GM18873 (cell line): Measurements from ENCODE around the gene RND3.

Experiments
- ATAC-seq: cut with Tn5 transposase; IDR thresholded peaks from one replicate; pipeline ENCODE4 v1.9.1; 2021; ENCODE audit warnings: mild to moderate bottlenecking, moderate library complexity, moderate number of reproducible peaks; ENCODE audit not compliant: unreplicated experiment, low FRiP score

The RND3 gene

GRCh38 chr2:150494234-150494945 is 6.9 kb upstream of the RND3 start:
- no peak for ATAC-seq

DNA sequence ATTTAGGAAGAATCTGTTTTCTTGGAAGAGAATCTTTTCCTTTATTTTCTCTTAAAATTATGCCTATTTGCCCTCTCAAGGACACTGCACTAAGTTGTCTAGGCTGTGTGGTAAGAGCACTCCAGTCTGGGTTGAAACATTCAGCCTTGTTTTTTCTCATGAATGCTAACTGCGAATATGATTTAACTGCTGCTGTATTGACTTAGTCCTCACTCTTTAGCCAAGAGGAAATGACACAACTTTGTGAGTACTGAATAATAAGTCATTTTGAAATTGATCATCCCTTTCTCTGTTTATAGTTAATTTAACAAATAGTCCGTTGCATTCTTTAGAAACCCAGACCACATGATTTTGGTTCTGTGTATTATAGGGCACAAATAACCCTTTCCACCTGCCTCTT is 4.5 kb upstream of the RND3 start:
- ATAC-seq: no peak

GRCh38 chr2:150491430-150491829 is 4.0 kb upstream of the RND3 start:
- no peak for ATAC-seq

- no peak for ATAC-seq
Measured at GRCh38 chr2:150490466-150490865, 3.0 kb upstream of the RND3 start.

DNA sequence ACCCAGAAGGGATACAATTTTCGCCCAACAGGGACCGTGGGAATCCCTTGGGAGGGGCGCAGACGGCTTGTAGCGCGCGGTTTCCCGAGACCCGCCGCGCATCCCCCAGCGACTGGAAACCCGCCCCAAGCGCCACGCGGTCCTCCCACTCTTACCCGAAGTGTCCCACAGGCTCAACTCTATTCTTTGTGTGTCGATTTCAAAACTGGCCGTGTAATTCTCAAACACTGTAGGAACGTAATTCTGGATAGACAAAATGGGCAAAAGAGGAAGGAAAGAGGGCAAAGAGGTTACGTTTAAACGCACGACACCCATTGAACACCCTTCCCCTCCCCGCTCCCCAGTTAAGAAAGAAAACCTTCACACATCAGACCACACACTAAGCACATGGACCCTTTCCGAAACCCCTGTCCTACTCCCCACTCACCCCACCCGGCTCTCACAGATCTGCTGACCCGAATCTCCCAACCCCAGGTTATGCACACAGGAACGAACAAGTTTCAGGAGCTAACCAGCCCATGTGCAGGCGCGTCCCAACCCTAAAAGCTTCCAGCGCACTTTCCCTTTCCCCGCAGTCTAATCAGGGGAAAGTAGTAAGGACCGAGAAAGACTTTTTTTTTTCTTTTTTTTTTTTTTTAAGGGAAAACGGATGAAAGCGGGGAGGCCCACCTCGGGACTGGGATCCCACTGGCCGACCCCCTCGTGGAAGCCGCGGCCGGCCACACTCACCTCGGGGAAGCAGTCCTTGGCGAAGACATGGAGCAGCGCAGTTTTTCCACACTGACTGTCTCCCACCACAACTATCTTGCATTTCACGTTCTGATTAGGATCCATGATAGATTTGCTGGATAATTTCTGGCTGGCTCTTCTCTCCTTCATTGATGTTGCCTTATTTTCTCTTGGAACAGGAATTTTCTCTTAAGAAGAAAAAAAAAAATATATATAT is 655 bp downstream of the RND3 start:
- ATAC-seq: no peak

- ATAC-seq: no peak
Measured at GRCh38 chr2:150485871-150486538, 1.5 kb downstream of the RND3 start.

DNA sequence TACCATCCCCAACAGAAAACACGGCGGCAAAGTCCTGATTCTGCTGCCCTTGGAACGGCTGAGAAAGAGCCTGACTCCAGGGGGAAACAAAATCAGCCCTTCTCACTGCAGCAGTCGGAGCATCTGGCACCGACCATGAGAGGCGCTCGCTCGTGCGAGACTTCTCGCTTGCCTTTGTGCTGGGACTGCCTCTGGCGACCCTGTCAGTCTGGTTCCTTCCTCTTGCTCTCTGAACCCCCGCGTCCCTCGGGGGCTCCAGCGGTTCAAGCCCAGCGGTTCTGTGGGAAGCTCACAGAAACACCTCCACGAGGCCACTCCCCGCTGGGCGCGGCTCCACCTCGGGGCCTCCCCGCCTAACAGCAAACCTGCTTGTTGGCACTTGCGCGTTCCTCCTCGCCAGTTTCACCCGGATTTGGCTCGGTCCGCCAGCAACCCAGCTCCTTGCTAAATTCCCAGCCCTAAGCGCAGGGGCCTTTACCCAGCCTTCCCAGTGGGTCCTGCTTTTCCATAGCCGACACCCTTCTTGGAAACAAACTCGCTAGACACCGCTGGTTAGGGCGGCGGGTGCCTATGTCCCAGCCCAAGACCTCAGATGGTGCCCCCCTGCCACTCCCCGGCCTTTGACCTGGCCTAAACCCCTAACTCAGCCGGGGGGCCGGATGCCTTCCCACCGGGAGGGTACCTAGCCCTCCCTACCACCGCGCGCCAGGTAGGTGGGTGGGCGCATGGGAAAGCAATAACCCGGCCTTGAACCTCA is 2.2 kb downstream of the RND3 start:
- no peak for ATAC-seq

DNA sequence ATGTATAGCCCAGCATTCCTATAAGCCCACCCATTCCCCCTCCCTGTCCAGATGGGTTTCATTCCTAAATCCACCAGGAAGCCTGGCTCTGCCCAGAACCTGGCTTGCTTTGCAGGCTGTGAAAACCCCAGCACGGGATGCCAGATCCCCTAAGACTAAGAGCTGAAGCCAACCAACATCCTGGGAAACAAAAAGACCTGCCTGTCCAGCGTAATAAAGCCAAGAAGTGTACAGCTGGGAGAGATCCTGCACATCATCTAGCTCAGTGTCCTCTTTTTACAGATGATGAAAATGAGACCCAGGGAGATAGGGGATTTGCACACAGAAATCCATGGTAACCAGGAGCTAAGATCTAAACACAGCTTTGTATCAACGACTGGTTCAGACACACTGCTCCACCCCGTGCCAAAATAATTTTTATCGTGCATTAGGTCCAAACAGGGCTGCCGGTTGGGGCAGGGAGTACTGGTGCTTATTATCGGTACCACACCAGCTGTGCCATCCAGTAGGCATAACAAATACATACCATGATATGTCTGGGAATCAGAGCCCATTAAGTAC is 2.9 kb downstream of the RND3 start:
- ATAC-seq: no peak

DNA sequence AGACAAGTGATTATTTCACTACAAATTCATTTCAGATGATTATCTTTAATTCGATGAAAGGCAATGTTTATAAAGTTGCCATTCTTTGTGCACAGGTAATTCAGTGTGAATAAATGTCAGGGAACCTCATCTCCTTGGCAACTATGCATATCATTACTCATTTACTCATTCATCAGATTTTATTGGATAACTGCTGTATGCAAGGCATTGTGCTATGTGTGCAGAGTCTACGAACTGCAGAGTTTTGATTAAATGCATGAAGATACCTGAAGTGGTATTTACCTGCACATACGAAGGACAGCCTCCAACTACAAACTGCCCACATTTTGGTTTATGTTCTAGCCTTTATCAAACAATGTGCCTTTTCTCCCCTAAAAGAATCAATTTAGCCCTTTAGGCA is 3.5 kb downstream of the RND3 start:
- ATAC-seq: no peak

GRCh38 chr2:150483532-150483931 is 3.9 kb downstream of the RND3 start:
- ATAC-seq: no peak

DNA sequence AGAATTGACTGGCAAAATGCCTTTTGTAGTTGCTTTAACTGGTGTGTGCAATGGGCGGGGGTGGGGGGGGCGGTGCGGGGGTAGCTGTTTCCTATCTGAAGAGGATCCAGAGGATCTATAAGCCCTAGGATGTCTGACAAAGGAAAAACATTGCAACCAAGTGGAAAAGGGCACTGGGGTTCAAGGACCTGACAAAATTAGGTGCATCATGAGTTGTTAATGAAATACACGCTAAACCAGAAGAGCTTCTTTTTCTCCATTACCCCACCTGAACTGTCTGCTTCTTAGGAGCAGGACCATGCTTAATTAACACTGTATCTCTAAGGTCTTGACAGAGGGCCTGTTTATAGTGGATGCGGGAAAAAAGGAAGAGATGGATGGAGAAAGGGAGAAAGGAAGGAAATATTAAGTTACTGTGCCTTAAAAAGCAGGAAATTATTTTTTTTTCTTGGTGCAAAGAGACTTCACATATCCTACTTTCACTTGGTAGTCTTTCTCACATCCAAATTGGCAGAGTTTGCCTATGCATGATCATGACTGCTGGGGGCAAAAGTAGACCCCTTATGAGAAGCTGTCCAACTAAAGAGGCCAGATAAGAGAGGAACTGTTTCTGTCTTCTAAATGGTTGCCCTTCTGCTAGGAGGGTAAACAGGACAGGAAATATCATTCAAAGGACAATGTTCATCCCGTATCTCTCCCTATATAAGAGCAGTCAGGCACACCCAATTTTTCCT is 4.6 kb downstream of the RND3 start:
- no peak for ATAC-seq

DNA sequence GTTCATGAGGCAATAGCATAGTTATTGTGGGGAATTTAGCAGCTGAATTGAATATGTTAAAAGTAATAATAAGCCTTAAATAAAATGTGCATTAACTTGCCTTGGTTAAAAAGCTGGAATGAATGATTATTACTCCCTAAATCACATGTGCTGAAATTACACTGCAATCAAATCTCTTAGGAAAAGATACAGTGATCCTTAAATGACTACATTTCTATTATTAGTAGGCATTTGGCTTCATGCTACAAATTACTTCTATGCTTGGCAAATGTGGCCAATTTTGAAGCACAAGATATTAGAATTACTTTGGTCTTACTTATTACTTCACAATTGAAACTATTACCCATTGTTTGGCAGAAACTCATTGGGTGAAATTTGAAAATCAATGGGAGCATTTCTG is 5.4 kb downstream of the RND3 start:
- no peak for ATAC-seq

GRCh38 chr2:150480971-150481830 is 6.3 kb downstream of the RND3 start:
- no peak for ATAC-seq

DNA sequence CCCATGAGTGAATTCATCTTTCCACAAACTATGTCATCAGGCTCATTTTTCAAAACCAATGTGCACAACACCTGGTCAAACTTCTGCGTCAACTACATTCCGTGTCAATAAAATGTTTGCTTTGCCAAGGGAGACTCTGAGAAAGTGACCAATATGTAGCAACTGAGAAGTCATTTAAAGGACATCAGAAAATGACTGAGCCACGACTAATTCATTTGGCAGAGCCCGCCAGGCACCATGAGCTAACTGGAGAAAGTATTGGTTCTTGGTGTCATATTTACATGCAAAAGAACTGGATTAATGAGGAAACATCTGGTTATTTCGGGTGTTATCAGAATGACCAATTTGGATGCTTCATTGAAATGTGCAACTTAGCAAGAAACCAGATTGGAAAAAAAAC is 7.2 kb downstream of the RND3 start:
- ATAC-seq: no peak

DNA sequence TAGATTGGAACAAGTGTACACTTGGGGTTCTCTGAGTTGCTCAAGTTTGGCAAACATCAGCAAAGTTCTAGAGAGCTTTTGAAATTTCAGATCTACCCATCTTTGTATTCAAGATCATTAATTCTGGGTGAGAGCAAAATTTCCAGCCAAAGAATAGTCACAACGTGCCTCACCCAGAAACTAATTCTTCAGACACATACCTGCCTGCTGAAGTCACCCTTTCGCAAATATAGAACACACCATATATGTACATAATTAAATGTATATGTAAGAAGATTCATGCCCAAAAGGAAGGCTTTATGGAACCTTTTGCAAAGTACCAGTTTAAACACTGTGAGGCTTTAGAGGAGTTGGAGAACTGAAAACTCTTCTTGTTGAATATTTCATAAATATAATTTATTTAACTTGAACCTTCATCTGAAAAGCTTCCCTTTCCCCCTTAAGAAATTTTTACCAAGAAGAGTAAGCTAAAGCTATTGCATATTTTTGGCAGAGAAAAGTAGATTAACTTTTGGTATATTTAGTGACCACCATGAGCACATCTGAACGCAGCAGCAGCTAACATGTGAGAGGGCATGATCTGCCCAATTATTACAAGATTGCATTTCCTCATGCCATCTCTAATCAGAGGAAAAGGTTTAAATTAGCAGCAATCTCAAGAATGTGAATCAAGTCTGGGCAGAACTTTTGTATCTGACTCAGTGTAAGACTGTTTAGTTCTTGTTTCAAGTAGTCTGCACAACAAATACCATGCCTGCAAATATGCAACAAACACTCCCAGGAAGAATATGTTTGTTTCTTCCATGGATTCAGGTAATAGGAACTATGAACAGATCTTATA is 8.2 kb downstream of the RND3 start:
- no peak for ATAC-seq

DNA sequence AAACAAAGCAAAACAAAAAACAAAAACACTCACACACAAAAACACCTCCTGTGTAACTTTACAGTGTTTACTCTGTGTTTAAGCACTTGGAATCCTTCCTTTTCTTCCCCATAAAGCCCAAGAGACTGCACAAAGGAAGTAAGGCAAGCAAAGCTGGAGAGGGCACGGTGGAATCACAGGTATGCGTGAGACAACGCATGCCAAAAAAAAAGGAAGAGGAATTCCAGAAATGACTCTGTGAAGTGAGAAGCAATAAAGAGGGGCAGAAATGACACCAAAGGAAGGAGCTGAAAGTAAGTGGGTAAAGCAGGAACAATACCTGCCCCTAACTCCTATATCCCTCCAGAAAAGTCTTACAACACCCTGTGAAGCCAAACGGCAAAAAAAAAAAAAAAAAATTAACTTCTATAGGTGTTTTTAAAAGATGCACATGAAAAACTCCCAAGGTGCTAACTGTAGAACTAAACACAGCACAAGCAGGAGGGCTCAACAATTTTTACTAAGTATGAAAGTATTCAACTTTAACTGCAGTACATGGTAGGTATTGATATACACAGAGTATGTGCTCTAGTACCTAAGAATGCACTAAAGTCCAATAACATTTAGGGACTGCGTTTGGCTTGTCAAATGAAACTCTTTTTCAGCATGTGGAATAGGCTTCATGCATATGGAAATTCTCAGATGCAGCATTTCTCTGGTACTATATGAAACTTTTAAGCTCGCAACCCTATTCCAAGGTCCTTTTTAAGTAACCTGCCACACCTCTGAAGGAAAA is 9.1 kb downstream of the RND3 start:
- ATAC-seq: no peak

GRCh38 chr2:150477347-150477746 is 10.1 kb downstream of the RND3 start:
- ATAC-seq: no peak
